ENCODE measurements around the gene SLC10A7. TPM values are rescaled to one million over a fixed set of nuclear protein-coding genes. Genes with fewer than 3 reads are reported as not detected.

The SLC10A7 gene
- total RNA-seq, 1 experiment from 2014 or later, result 3.9 TPM

- no peak for TF ChIP-seq CTCF (conservative IDR thresholded peaks at IDR 0.05)
- Histone ChIP-seq H2AK5ac (ENCODE audit: insufficient read length, low read length) (no peak overlapping the region), H3K4me1 (ENCODE audit: insufficient read depth, low read length) (no peaks in the 10 kb centered on the region), H3K9me3 (ENCODE audit: control insufficient read depth, low read depth, low read length) (no peaks in the 10 kb centered on the region), H3K27me3 (ENCODE audit: insufficient read depth, low read length) (no peaks in the 10 kb centered on the region; the same call in 1 of the 2 replicates), H3K56ac (ENCODE audit: insufficient read length, low read depth, low read length) (no peak overlapping the region), H3K23me2 (ENCODE audit: insufficient read length, low read depth, low read length, poor library complexity, severe bottlenecking) (no peaks in the 10 kb centered on the region), H2BK15ac (ENCODE audit: low read depth, low read length) (no peak overlapping the region), H3K79me2 (ENCODE audit: insufficient read depth, low read length) (no peaks in the 10 kb centered on the region), H2BK120ac (ENCODE audit: low read depth, low read length, poor library complexity, severe bottlenecking) (no peak overlapping the region), H2BK20ac (ENCODE audit: low read depth, low read length, poor library complexity, severe bottlenecking) (no peak overlapping the region), H3K18ac (ENCODE audit: insufficient read length, low read depth, low read length) (no peak overlapping the region), H2BK5ac (ENCODE audit: insufficient read length, low read length) (no peak overlapping the region), H3T11ph (ENCODE audit: low read length) (no peak overlapping the region), H2BK12ac (ENCODE audit: insufficient read length, low read depth, low read length) (no peak overlapping the region), H2AFZ (ENCODE audit: low read length) (no peak overlapping the region), H3K4me2 (ENCODE audit: insufficient read depth, insufficient read length, low read length) (no peak overlapping the region), H4K20me1 (ENCODE audit: control insufficient read depth, insufficient read depth, insufficient read length) (no peaks in the 10 kb centered on the region), H3K14ac (ENCODE audit: insufficient read depth, low read length) (no peak overlapping the region), H3K9ac (ENCODE audit: extremely low read depth, insufficient read length, low read length) (no peak overlapping the region), H3K4ac (ENCODE audit: low read depth, low read length) (no peak overlapping the region), H3K79me1 (ENCODE audit: insufficient read depth, low read depth, low read length, poor library complexity, severe bottlenecking) (no peaks in the 10 kb centered on the region), H3K27ac (ENCODE audit: insufficient read length, low read depth, low read length) (no peak overlapping the region), H4K91ac (ENCODE audit: insufficient read length, low read depth, low read length) (no peak overlapping the region), H4K8ac (replicated peaks; ENCODE audit: insufficient read length, low read depth, low read length) (no peak overlapping the region), H3K23ac (ENCODE audit: insufficient read length, low read depth, low read length) (no peak overlapping the region), H4K5ac (ENCODE audit: insufficient read length, low read depth, low read length) (no peak overlapping the region)
- Mint-ChIP-seq H3K27ac (no peak overlapping the region), H3K27me3 (ENCODE audit: low read depth) (peaks cover 4% of the 10 kb centered on the region), H3K36me3 (ENCODE audit: insufficient read depth in 1 of 3, low read depth in 3 of 3) (no peaks in the 10 kb centered on the region), H3K4me3 (no peak overlapping the region), H3K4me1 (peaks cover 0 to 4% of the 10 kb centered on the region in 2 experiments; a peak in 1 of 4 replicates), H3K9me3 (no peaks in the 10 kb centered on the region)
- no peak for DNase-seq
- no CpG with 5 or more reads among the region's 2 CpGs for WGBS (ENCODE audit: extremely low coverage, insufficient read length, low lambda C conversion rate)
Observed at GRCh38 chr4:146347822-146348221, 173.9 kb downstream of the SLC10A7 start.
